Mononuclear cell (primary cell): Measurements from ENCODE around the gene PDE6G. TPM values are rescaled to one million over a fixed set of nuclear protein-coding genes. Genes with fewer than 3 reads are reported as not detected.

Experiments
- H3K27me3 ChIP-seq: 2 replicates; pipeline ENCODE4 v1.6.0; 2011; ENCODE audit warnings: low read length, control low read depth; ENCODE audit not compliant: insufficient read depth
- H3K4me1 ChIP-seq: 2 replicates; pipeline ENCODE4 v1.5.1; 2011; ENCODE audit warnings: mild to moderate bottlenecking, low read length, control low read depth; ENCODE audit not compliant: insufficient read depth
- H3K4me3 ChIP-seq: 2 replicates; pipeline ENCODE4 v1.5.1; 2011; ENCODE audit warnings: mild to moderate bottlenecking, low read length, moderate library complexity
- H3K9me3 ChIP-seq: 2 replicates; pipeline ENCODE4 v1.5.1; 2011; ENCODE audit warnings: low read depth, mild to moderate bottlenecking, control low read depth, low read length
- total RNA-seq: library from RNA; depleted of rRNA; stranded (reverse); fragments of >200 nt; gene quantifications from one replicate; pipeline ENCODE4 v1.2.3, GENCODE V29; 2012

The PDE6G gene
- total RNA-seq, 1 donor = 2.1 TPM

GRCh38 chr17:81607431-81607830 is 48.9 kb downstream of the PDE6G start:
- Histone ChIP-seq H3K27me3 (no peaks in the 10 kb centered on the region), H3K4me3 (no peak overlapping the region), H3K9me3 (no peaks in the 10 kb centered on the region), H3K4me1 (peaks cover 20% of the 10 kb centered on the region)

- Histone ChIP-seq H3K9me3 (no peaks in the 10 kb centered on the region), H3K4me3 (no peak overlapping the region), H3K27me3 (no peaks in the 10 kb centered on the region), H3K4me1 (peaks cover 29% of the 10 kb centered on the region)
These were observed 52.3 kb downstream of the PDE6G start for GRCh38 chr17:81603846-81604610.

DNA sequence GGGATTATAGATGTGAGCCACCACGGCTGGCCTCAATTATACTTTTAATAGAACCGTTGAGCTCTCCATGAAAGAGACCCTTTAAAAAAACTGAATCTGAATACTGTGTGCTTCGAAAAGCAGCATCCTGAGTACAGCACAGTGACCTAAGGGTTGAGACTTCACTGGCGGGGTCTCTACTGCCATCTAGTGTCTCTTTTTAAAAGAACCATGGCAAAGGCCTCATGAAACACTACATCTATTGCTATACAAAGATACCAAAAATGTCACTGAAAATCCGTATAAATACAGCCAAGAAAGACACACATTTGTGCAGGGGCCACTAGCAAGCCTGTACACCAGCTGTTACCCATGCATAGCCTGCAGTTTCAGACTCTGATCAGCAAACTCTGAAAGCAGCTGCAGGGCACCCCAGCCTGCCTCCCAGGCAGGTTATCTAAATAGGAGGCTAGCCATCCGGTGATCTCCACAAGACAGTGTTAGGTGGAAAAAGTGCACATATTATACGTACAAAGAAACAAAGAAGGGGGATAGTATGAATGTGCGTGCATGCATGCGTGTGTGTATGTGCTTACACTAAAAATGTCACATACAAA is 54.7 kb downstream of the PDE6G start:
- Histone ChIP-seq H3K27me3 (no peaks in the 10 kb centered on the region), H3K4me3 (no peak overlapping the region), H3K9me3 (no peaks in the 10 kb centered on the region), H3K4me1 (peaks cover 43% of the 10 kb centered on the region)

Other genes starting within 250 kb of the PDE6G start
- gene ACTG1, start 143.7 kb downstream of the PDE6G start, total RNA-seq = 2,327 TPM
- 0.52 TPM for gene FSCN2, start 128.2 kb downstream of the PDE6G start, total RNA-seq
- gene FAAP100, start 104.2 kb downstream of the PDE6G start, total RNA-seq = 13.5 TPM
- gene NPLOC4, start 19.4 kb downstream of the PDE6G start, total RNA-seq = 46.5 TPM
- gene TSPAN10, start 19.3 kb downstream of the PDE6G start, total RNA-seq = 0.10 TPM
- 19.3 TPM for gene OXLD1, start 10.1 kb upstream of the PDE6G start, total RNA-seq
- gene CCDC137, start 10.2 kb upstream of the PDE6G start, total RNA-seq = 4.4 TPM
- gene ARL16, start 27.3 kb upstream of the PDE6G start, total RNA-seq = 15.5 TPM
- gene HGS, start 27.5 kb upstream of the PDE6G start, total RNA-seq = 57.0 TPM
- gene MRPL12, start 46.8 kb upstream of the PDE6G start, total RNA-seq = 3.7 TPM
- gene SLC25A10, start 55.7 kb upstream of the PDE6G start, total RNA-seq = 1.5 TPM
- not detected for gene GCGR, start 147.6 kb upstream of the PDE6G start, total RNA-seq
- gene MCRIP1, start 176.7 kb upstream of the PDE6G start, total RNA-seq = 32.3 TPM
- not detected for gene PPP1R27, start 178.5 kb upstream of the PDE6G start, total RNA-seq
- gene P4HB, start 204.0 kb upstream of the PDE6G start, total RNA-seq = 239 TPM
- 189 TPM for gene ARHGDIA, start 214.8 kb upstream of the PDE6G start, total RNA-seq
- 77.9 TPM for gene ALYREF, start 235.0 kb upstream of the PDE6G start, total RNA-seq
- 36.3 TPM for gene ANAPC11, start 235.2 kb upstream of the PDE6G start, total RNA-seq
- gene NPB, start 245.7 kb upstream of the PDE6G start, total RNA-seq = 0.10 TPM